ENCODE results near the gene NLRP3.
"Not testable (repeated sequence)": the region's sequence is repeated elsewhere in the genome, so short reads cannot be mapped to it uniquely, and the experiment has no call there.

The NLRP3 gene

GRCh38 chr1:247371801-247372259, 44.1 kb upstream of the NLRP3 start:
- H3K4me3 ChIP-seq (ENCODE audit: low read length) = no peak overlapping the region
- TF ChIP-seq CTCF (conservative IDR thresholded peaks at IDR 0.05; ENCODE audit: low read depth, low read length) = no peak
- DNase-seq (ENCODE audit: low read depth) = no peak

- peak; percentile 53 for TF ChIP-seq CTCF (conservative IDR thresholded peaks at IDR 0.05; ENCODE audit: low read depth, low read length)
- no peak overlapping the region for H3K4me3 ChIP-seq (ENCODE audit: low read length)
- no peak for DNase-seq (ENCODE audit: low read depth)
These were observed 42.2 kb upstream of the NLRP3 start for GRCh38 chr1:247373721-247374141.

- DNase-seq (ENCODE audit: low read depth); H3K4me3 ChIP-seq (ENCODE audit: low read length): not testable (repeated sequence)
These were observed 41.2 kb upstream of the NLRP3 start for GRCh38 chr1:247374651-247375334.

- no peak for TF ChIP-seq CTCF (conservative IDR thresholded peaks at IDR 0.05; ENCODE audit: low read depth, low read length)
- DNase-seq (ENCODE audit: low read depth) = no peak
- H3K4me3 ChIP-seq (ENCODE audit: low read length) = no peak overlapping the region
These were observed 40.2 kb upstream of the NLRP3 start for GRCh38 chr1:247375747-247376146.

- DNase-seq (ENCODE audit: low read depth) = no peak
- H3K4me3 ChIP-seq (ENCODE audit: low read length) = no peak overlapping the region
- no peak for TF ChIP-seq CTCF (conservative IDR thresholded peaks at IDR 0.05; ENCODE audit: low read depth, low read length)
These were observed 39.3 kb upstream of the NLRP3 start for GRCh38 chr1:247376659-247377058.

GRCh38 chr1:247377656-247378055, 38.3 kb upstream of the NLRP3 start:
- H3K4me3 ChIP-seq (ENCODE audit: low read length); DNase-seq (ENCODE audit: low read depth): not testable (repeated sequence)

GRCh38 chr1:247378334-247379073, 37.5 kb upstream of the NLRP3 start:
- no peak for DNase-seq (ENCODE audit: low read depth)
- TF ChIP-seq CTCF (conservative IDR thresholded peaks at IDR 0.05; ENCODE audit: low read depth, low read length) = no peak
- H3K4me3 ChIP-seq (ENCODE audit: low read length) = no peak overlapping the region

GRCh38 chr1:247385283-247385682, 30.7 kb upstream of the NLRP3 start:
- no peak for DNase-seq (ENCODE audit: low read depth)
- TF ChIP-seq CTCF (conservative IDR thresholded peaks at IDR 0.05; ENCODE audit: low read depth, low read length) = no peak
- H3K4me3 ChIP-seq (ENCODE audit: low read length) = no peak overlapping the region

All from retinal pigment epithelial cell (primary cell).